MCF 10A (cell line): ENCODE results near the gene HNRNPL. TPM values are rescaled to one million over a fixed set of nuclear protein-coding genes. Genes with fewer than 3 reads are reported as not detected.
"Not testable (repeated sequence)": the region's sequence is repeated elsewhere in the genome, so short reads cannot be mapped to it uniquely, and the experiment has no call there.

ENCODE experiments used
- BruUV-seq: library from RNA; stranded (reverse); fragments of 400-500 nt; replicated peaks from 2 replicates; lab custom pipeline; 2021; lab: Mats Ljungman, UMichigan
- CTCF ChIA-PET: fragments of 300-600 bp; sonication (Branson Sonifier 250); formaldehyde crosslinking; extraction: SDS; loops from one replicate; lab custom pipeline; 2021; ENCODE audit warnings: antibody characterized with exemption, inconsistent platforms; lab: Yijun Ruan, JAX
- POLR2A ChIA-PET: fragments of 300-600, 350-650 bp; sonication (Branson Sonifier 250); formaldehyde crosslinking; extraction: SDS; loops from one replicate; lab custom pipeline; 2020; ENCODE audit warnings: antibody characterized with exemption, inconsistent platforms; lab: Yijun Ruan, JAX
- DNase-seq: peaks from one replicate; pipeline ENCODE4 v3.0.0-alpha.2; 2018; ENCODE audit not compliant: unreplicated experiment
- H3K27ac Mint-ChIP-seq: one replicate; pipeline ENCODE4 v1.8.0; 2022; ENCODE audit warnings: mild to moderate bottlenecking, low read depth, mixed read lengths; ENCODE audit not compliant: unreplicated experiment
- H3K27me3 Mint-ChIP-seq: one replicate; pipeline ENCODE4 v1.8.0; 2022; ENCODE audit warnings: mixed read lengths; ENCODE audit not compliant: insufficient read depth, unreplicated experiment
- H3K36me3 Mint-ChIP-seq: one replicate; pipeline ENCODE4 v1.8.0; 2022; ENCODE audit warnings: mild to moderate bottlenecking, moderate library complexity, mixed read lengths; ENCODE audit not compliant: insufficient read depth, unreplicated experiment
- H3K4me1 Mint-ChIP-seq: one replicate; pipeline ENCODE4 v1.8.0; 2022; ENCODE audit warnings: mixed read lengths; ENCODE audit not compliant: insufficient read depth, unreplicated experiment
- H3K4me3 Mint-ChIP-seq: one replicate; pipeline ENCODE4 v1.8.0; 2022; ENCODE audit warnings: mild to moderate bottlenecking, moderate library complexity, mixed read lengths; ENCODE audit not compliant: unreplicated experiment
- H3K9me3 Mint-ChIP-seq: one replicate; pipeline ENCODE4 v1.8.0; 2022; ENCODE audit warnings: mixed read lengths; ENCODE audit not compliant: unreplicated experiment
- CTCF ChIP-seq: fragments of 200-600 bp; IDR thresholded peaks from one replicate; pipeline ENCODE4 v1.8.0; 2022; ENCODE audit warnings: antibody characterized with exemption, mild to moderate bottlenecking; ENCODE audit not compliant: unreplicated experiment
- intact Hi-C: fragments of 100-400 bp; cut with micrococcal nuclease; formaldehyde crosslinking; loops from 2 replicates; pipeline ENCODE4 v1.14.1; 2022
- total RNA-seq: library from RNA; stranded (reverse); gene quantifications from 2 replicates; pipeline ENCODE4 v1.2.3, GENCODE V29; 2022

The HNRNPL gene
- total RNA-seq, 1 experiment from 2014 or later = 421 TPM

DNA sequence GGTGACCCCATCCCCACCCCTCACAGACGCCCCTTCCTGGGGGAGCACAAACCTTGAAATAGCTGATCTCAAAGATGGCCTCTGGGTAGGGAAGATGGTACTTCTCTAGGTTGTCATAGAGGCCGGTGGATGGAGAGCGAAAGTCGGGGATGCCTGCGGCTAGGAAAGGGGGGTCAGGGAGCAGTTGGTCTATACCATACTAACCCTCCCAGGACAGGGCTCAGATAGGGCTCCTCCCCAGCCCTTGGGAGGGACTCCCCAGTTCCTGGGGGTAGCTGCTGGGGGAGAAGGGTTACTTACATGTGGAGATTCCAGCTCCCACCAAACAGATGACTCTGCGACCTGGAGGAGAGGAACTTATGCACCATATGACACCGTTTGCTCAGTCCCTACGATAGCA, 40.0 kb upstream of the HNRNPL start:
- no peak for DNase-seq
- Mint-ChIP-seq H3K27me3 (no peaks in the 10 kb centered on the region), H3K36me3 (peaks cover 42% of the 10 kb centered on the region), H3K9me3 (no peaks in the 10 kb centered on the region), H3K4me3 (no peak overlapping the region), H3K4me1 (no peaks in the 10 kb centered on the region), H3K27ac (no peak overlapping the region)
- no TSS peak for BruUV-seq
- ChIA-PET CTCF (interaction anchor here (0.6 kb wide), 1 partner anchor 625 kb away, joined by 3 read pairs; no protein-coding TSS in a partner anchor), POLR2A (no interaction called here)
- TF ChIP-seq CTCF = no peak
- intact Hi-C loops = no loop called here

- Mint-ChIP-seq H3K9me3 (no peaks in the 10 kb centered on the region), H3K27ac (no peak overlapping the region), H3K27me3 (no peaks in the 10 kb centered on the region), H3K4me3 (no peak overlapping the region), H3K4me1 (no peaks in the 10 kb centered on the region), H3K36me3 (peaks cover 42% of the 10 kb centered on the region)
- no peak for TF ChIP-seq CTCF
- intact Hi-C loops = no loop called here
- no peak for DNase-seq
- ChIA-PET CTCF (interaction anchor here (1.1 to 1.3 kb wide), 2 partner anchors 372 to 486 kb away, joined by 3 to 5 read pairs; partner anchors contain the start of gene FAM98C), POLR2A (no interaction called here)
- BruUV-seq = no TSS peak
These were observed 39.1 kb upstream of the HNRNPL start for GRCh38 chr19:38888876-38889275.

DNA sequence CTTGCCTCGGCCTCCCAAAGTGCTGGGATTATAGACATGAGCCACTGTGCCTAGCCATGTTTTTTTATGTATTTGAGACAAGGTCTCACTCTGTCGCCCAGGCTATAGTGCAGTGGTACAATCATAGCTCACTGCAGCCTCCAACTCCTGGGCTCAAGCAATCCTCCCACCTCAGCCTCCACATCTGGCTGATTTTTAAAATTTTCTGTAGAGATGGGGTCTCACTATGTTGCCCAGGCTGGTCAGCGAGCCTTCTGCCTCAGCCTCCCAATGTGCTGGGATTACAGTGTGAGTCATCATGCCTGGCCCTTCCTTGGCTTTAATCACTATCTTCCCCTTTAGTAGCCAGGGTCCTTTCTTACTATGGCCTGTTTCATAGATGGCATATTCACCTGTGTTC, 34.9 kb upstream of the HNRNPL start:
- CTCF ChIA-PET = interaction anchor here (0.7 kb wide), 1 partner anchor 17 kb away, joined by 3 read pairs; no protein-coding TSS in a partner anchor
- H3K9me3 Mint-ChIP-seq, H3K27ac Mint-ChIP-seq, H3K4me1 Mint-ChIP-seq, H3K4me3 Mint-ChIP-seq, intact Hi-C loops, H3K27me3 Mint-ChIP-seq, DNase-seq, POLR2A ChIA-PET, BruUV-seq: not testable (repeated sequence)
- H3K36me3 Mint-ChIP-seq = peaks cover 43% of the 10 kb centered on the region

GRCh38 chr19:38883286-38883685, 33.5 kb upstream of the HNRNPL start:
- no peak for DNase-seq
- no peaks in the 10 kb centered on the region for H3K9me3 Mint-ChIP-seq
- ChIA-PET CTCF (interaction anchor here (0.6 to 1.4 kb wide), 4 partner anchors 46 to 668 kb away, joined by 3 to 5 read pairs (median 4); no protein-coding TSS in a partner anchor), POLR2A (no interaction called here)
- no peaks in the 10 kb centered on the region for H3K27me3 Mint-ChIP-seq
- H3K4me1 Mint-ChIP-seq = no peaks in the 10 kb centered on the region
- no TSS peak for BruUV-seq
- no peak for TF ChIP-seq CTCF
- intact Hi-C loops = no loop called here
- H3K4me3 Mint-ChIP-seq = no peak overlapping the region
- H3K36me3 Mint-ChIP-seq = peaks cover 33% of the 10 kb centered on the region
- H3K27ac Mint-ChIP-seq = no peak overlapping the region
